ENCODE measurements around the gene PAN2. TPM values are rescaled to one million over a fixed set of nuclear protein-coding genes. Genes with fewer than 3 reads are reported as not detected.

PAN2 gene
- total RNA-seq, 4 donors from 2014 or later, result 29.9 to 47.3 (median 31.7) TPM

DNA sequence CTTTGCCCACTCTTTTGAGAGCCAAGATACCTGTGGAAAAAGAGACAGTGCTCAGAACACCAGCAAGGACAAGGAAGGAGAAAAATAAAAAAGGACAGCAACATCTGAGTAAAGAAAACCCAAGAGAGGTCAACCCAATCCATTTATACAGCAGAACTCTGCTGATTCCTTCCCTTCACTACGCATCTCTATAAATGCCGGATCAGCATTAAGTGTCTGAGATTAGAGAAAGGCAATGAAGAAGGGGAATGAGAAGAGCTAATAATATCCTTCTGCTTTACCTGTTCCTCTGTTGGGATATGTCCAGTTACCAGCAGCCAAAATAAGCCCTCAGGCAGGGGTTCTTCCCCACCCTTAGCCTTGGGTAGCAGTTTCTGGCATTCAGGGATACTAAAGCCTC lies 51.2 kb downstream of the PAN2 start:
- TF ChIP-seq, protein P1, sequence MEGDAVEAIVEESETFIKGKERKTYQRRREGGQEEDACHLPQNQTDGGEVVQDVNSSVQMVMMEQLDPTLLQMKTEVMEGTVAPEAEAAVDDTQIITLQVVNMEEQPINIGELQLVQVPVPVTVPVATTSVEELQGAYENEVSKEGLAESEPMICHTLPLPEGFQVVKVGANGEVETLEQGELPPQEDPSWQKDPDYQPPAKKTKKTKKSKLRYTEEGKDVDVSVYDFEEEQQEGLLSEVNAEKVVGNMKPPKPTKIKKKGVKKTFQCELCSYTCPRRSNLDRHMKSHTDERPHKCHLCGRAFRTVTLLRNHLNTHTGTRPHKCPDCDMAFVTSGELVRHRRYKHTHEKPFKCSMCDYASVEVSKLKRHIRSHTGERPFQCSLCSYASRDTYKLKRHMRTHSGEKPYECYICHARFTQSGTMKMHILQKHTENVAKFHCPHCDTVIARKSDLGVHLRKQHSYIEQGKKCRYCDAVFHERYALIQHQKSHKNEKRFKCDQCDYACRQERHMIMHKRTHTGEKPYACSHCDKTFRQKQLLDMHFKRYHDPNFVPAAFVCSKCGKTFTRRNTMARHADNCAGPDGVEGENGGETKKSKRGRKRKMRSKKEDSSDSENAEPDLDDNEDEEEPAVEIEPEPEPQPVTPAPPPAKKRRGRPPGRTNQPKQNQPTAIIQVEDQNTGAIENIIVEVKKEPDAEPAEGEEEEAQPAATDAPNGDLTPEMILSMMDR (IDR thresholded peaks at IDR 0.05; ENCODE audit: low read depth), result no peak

DNA sequence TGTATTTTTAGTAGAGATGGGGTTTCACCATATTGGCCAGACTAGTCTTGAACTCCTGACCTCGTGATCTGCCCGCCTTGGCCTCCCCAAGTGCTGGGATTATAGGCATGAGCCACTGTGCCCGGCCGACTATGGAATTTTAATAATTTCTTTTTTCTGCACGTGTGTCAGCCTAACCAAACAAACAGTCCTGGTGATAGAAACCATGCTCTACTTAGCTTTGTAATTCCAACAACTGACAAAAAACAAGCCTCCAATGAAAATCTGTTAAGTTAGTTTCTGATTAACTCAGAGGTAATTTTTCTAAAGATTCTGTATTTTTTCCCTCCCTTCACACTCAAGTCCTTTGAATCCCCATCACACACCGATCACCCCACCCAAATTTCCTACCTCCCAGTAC lies 51.8 kb downstream of the PAN2 start:
- TF ChIP-seq, protein P1 (IDR thresholded peaks at IDR 0.05; ENCODE audit: low read depth), result no peak

DNA sequence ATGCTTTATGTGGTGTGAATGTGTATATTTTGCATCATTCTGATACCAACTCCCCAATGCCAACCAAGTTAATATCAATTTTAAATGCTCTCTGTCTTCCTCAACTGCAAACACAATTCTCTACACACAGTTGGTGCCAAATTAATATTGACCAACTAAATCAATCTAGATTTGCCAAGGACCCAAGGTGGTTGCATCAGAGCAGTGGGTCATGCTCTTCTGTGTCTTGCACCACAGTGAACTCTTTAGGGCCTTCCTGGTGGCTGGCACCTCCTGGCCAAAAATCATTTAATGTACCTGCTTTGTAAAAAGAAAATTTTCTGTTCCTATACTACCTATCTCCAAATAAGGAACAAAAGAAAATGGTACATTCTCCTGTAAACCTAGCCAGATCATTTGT lies 53.0 kb downstream of the PAN2 start:
- TF ChIP-seq, protein P1 (IDR thresholded peaks at IDR 0.05; ENCODE audit: low read depth), result no peak

DNA sequence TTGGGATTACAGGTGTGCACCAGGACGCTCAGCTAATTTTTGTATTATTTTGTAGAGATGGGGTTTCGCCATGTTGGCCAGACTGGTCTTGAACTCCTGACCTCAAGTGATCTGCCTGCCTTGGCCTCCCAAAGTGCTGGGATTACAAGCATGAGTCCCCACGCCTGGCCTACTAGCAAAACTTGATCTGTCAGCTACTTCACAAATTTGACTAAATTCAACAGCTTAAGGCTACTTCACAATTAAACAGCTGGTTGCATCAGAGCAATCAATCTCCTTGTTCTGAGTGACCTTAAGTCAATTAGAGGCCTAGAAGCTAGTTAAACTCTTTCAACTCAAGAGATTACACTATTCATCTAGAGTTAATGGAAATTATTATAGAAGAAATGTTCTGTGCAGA lies 54.9 kb downstream of the PAN2 start:
- TF ChIP-seq, protein P1 (IDR thresholded peaks at IDR 0.05; ENCODE audit: low read depth), result no peak

DNA sequence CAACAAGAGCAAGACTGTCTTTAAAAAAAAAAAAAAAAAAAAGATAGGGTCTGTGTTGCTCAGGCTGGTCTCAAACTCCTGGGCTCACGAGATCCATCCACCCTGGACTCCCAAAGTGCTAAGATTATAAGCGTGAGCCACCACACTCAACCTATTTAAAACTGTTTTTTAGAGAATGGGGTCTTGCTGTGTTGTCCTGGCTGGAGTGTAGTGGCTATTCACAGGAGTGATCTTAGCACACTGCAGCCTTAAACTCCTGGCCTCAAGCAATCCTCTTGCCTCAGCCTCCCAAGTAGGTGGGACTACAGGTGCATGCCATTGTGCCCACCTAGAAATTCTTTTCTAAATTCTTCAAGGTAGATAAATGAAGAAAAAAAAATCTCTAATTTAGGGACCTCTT lies 59.5 kb downstream of the PAN2 start:
- TF ChIP-seq, protein P1 (IDR thresholded peaks at IDR 0.05; ENCODE audit: low read depth), result no peak

DNA sequence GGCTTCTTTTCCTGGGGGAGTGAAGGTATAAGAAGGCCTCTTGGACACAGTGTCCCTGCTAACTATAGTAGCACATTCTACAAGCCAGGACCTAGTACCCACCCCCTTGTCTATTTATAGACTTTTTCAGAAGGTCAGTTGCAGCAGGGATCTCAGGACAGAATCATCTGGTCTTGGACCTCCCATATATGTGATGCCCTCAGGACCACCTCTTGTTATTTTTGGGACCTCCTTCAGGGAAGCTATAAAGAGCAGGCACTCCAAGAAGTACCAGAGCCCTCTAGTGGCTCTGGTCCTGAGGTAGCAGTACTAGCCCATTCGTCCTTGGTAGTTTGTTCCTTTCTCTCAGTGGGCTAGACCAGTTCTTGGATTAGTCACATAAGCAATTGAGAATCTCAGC lies 62.8 kb downstream of the PAN2 start:
- TF ChIP-seq, protein P1 (IDR thresholded peaks at IDR 0.05; ENCODE audit: low read depth), result no peak

DNA sequence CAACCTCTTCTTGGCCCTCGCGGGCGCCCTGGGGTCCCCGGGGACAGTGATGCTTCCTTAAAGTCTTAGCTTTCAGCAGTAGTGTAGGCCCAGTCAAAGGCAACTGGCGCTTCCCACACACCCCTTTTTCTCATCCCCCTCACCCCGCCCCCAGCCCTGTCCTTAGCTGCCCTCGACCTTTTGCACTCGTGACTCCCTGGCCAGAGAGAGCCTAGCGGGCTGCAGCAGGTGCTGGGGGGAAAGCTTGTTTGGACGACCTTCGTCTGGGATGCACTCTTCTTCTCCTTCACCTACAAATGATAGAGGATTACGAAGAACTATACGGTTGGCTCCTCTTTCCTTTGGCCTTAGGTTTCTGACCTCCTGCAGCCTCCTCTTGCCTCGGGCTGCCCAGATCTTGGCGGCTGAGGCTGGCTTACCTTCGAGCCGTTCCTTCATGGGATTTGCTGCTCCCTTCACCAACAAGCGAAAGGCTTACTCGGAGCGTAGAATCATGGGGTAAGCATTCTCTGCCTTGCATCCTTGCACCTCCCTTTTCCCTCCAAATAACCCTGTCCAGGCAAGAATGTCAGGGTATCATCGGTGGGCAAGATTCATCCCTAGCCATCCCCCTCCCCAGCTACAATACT lies 66.2 kb downstream of the PAN2 start:
- TF ChIP-seq, protein P1 (IDR thresholded peaks at IDR 0.05; ENCODE audit: low read depth), result no peak
